Measurements from ENCODE around the gene ZGLP1. TPM values are rescaled to one million over a fixed set of nuclear protein-coding genes. Genes with fewer than 3 reads are reported as not detected.

The ZGLP1 gene
- total RNA-seq, 4 donors from 2014 or later, result 0.80 to 3.1 TPM; not detected in 2

- H3K36me3 ChIP-seq, result peaks cover 0 to 12% of the 10 kb centered on the region in 2 donors
- ATAC-seq, result no peak
- H3K9me3 ChIP-seq, result no peaks in the 10 kb centered on the region
- no peaks in the 10 kb centered on the region for H3K27me3 ChIP-seq
- TF ChIP-seq POLR2A (IDR thresholded peaks at IDR 0.05) (no peak), CTCF (IDR thresholded peaks at IDR 0.05 in 4 of 5, conservative IDR thresholded peaks at IDR 0.05 in 1 of 5) (no peak)
- intact Hi-C loops (cut with DNase I; ENCODE audit: low total_unique reads) (no loop called here), in situ Hi-C loops (cut with MboI; ENCODE audit: low sequenced_read_pairs in 4 of 4) (no loop called here)
- no peak overlapping the region for H3K4me3 ChIP-seq
- H3K27ac ChIP-seq, result no peak overlapping the region
- no peaks in the 10 kb centered on the region for H3K4me1 ChIP-seq
- no peak for DNase-seq
Measured at GRCh38 chr19:10279737-10280442, 29.7 kb downstream of the ZGLP1 start.

GRCh38 chr19:10278935-10279334 is 30.7 kb downstream of the ZGLP1 start:
- H3K27ac ChIP-seq, result no peak overlapping the region
- ATAC-seq (no peak), DNase-seq (no peak)
- in situ Hi-C loops (cut with MboI; ENCODE audit: low sequenced_read_pairs in 4 of 4) (no loop called here), intact Hi-C loops (cut with DNase I; ENCODE audit: low total_unique reads) (no loop called here)
- TF ChIP-seq POLR2A (IDR thresholded peaks at IDR 0.05) (no peak), CTCF (IDR thresholded peaks at IDR 0.05 in 4 of 5, conservative IDR thresholded peaks at IDR 0.05 in 1 of 5) (no peak)
- H3K36me3 ChIP-seq, result peaks cover 0 to 3% of the 10 kb centered on the region in 2 donors
- no peaks in the 10 kb centered on the region for H3K9me3 ChIP-seq
- H3K4me1 ChIP-seq, result no peaks in the 10 kb centered on the region
- H3K4me3 ChIP-seq, result no peak overlapping the region
- H3K27me3 ChIP-seq, result no peaks in the 10 kb centered on the region

- DNase-seq, result no peak
- Histone ChIP-seq H3K36me3 (no peaks in the 10 kb centered on the region), H3K4me1 (no peaks in the 10 kb centered on the region), H3K27ac (no peak overlapping the region), H3K4me3 (no peak overlapping the region), H3K9me3 (no peaks in the 10 kb centered on the region), H3K27me3 (no peaks in the 10 kb centered on the region)
- in situ Hi-C loops (cut with MboI; ENCODE audit: low sequenced_read_pairs in 4 of 4) (no loop called here), intact Hi-C loops (cut with DNase I; ENCODE audit: low total_unique reads) (no loop called here)
- no peak for ATAC-seq
- TF ChIP-seq CTCF (IDR thresholded peaks at IDR 0.05 in 4 of 5, conservative IDR thresholded peaks at IDR 0.05 in 1 of 5) (no peak), POLR2A (IDR thresholded peaks at IDR 0.05) (no peak)
Measured at GRCh38 chr19:10277795-10278589, 31.6 kb downstream of the ZGLP1 start.

GRCh38 chr19:10274589-10274988 is 35.0 kb downstream of the ZGLP1 start:
- Histone ChIP-seq H3K27ac (no peak overlapping the region), H3K4me3 (no peak overlapping the region), H3K36me3 (no peaks in the 10 kb centered on the region), H3K9me3 (no peaks in the 10 kb centered on the region), H3K27me3 (peaks cover 6 to 17% (median 16%) of the 10 kb centered on the region in 3 donors), H3K4me1 (peaks cover 5 to 20% of the 10 kb centered on the region in 2 donors)
- intact Hi-C loops (cut with DNase I; ENCODE audit: low total_unique reads), result loop anchor here (5.0 kb wide), 1 partner anchor 58 kb away; the partner anchor contains the start of gene RAVER1
- ATAC-seq (no peak), DNase-seq (no peak)
- in situ Hi-C loops (cut with MboI; ENCODE audit: low sequenced_read_pairs in 4 of 4), result no loop called here
- no peak for TF ChIP-seq CTCF (IDR thresholded peaks at IDR 0.05 in 4 of 5, conservative IDR thresholded peaks at IDR 0.05 in 1 of 5)
